Esophagus muscularis mucosa (tissue), 4 donors: Measurements from ENCODE around the gene TMA16. TPM values are rescaled to one million over a fixed set of nuclear protein-coding genes. Genes with fewer than 3 reads are reported as not detected.
A peak's percentile ranks its signal among the peaks of the same experiment; 100 is the strongest.

Source experiments
- DNase-seq: peaks from one replicate; pipeline ENCODE4 v3.0.0-alpha.2; 2017; ENCODE audit errors: extremely low spot score
- H3K27ac ChIP-seq, 4 donors: fragments of 200-600 bp; sonication (generic); replicated peaks in 1 of 4; 1 replicate in 3 of 4; 2 replicates in 1 of 4; pipeline ENCODE4 v1.5.1; 2016 to 2019; ENCODE audit warnings: mild to moderate bottlenecking in 1 of 4
- H3K27me3 ChIP-seq, 4 donors: fragments of 200-600 bp; sonication (generic); one replicate each; pipeline versions ENCODE4 v1.5.1 to v1.6.0; 2016 to 2019
- H3K36me3 ChIP-seq, 4 donors: fragments of 200-600 bp; sonication (generic); one replicate each; pipeline ENCODE4 v1.5.1; 2016 to 2019
- H3K4me1 ChIP-seq, 4 donors: fragments of 200-600 bp; sonication (generic); one replicate each; pipeline ENCODE4 v1.5.1; 2016 to 2019
- H3K4me3 ChIP-seq, 4 donors: fragments of 200-600 bp; sonication (generic); 1 replicate in 2 of 4; 2 replicates in 2 of 4; pipeline ENCODE4 v1.5.1; 2016 to 2019; ENCODE audit warnings: mild to moderate bottlenecking in 4 of 4, moderate library complexity in 1 of 4
- H3K9me3 ChIP-seq, 4 donors: fragments of 200-600 bp; sonication (generic); 1 replicate in 3 of 4; 2 replicates in 1 of 4; pipeline ENCODE4 v1.5.1; 2016 to 2019
- EP300 ChIP-seq: sonication (generic); formaldehyde crosslinking; IDR thresholded peaks from one replicate; pipeline ENCODE4 v1.6.1; 2017; ENCODE audit warnings: antibody characterized with exemption
- POLR2A ChIP-seq: fragments of 450-650 bp; IDR thresholded peaks from one replicate; pipeline ENCODE4 v1.6.1; 2017; ENCODE audit warnings: antibody characterized with exemption, moderate library complexity, mild to moderate bottlenecking, low read depth
- POLR2AphosphoS5 ChIP-seq, 2 donors: sonication (generic); formaldehyde crosslinking; IDR thresholded peaks; one replicate each; pipeline ENCODE4 v1.6.1; 2017; ENCODE audit warnings: antibody characterized with exemption in 2 of 2
- WGBS: methylation state at CpG from one replicate; pipeline ENCODE4 v1.1.5; 2018; 5-methylcytosine and 5-hydroxymethylcytosine counted together
- intact Hi-C: fragments of 100-400 bp; cut with DNase I; formaldehyde crosslinking; loops from one replicate; pipeline ENCODE4 v1.15.1; 2023
- total RNA-seq, 4 donors: library from RNA; depleted of rRNA; stranded (reverse); fragments of >200 nt; gene quantifications; one replicate each; pipeline versions ENCODE4 v1.1.0 to v1.2.1, GENCODE V29; 2016
- TF ChIP-seq, protein P1 (sequence below), 3 experiments: fragments of 200-600 bp in 2 of 3; fragments of 450-650 bp in 1 of 3; sonication (generic) in 2 of 3; IDR thresholded peaks; one replicate each; pipeline ENCODE4 v1.5.1; 2017 to 2019; ENCODE audit warnings: antibody characterized with exemption in 3 of 3, mild to moderate bottlenecking in 2 of 3, moderate library complexity in 1 of 3

Gene TMA16
- total RNA-seq, 4 donors from 2014 or later, result 11.2 to 21.9 (median 16.6) TPM

GRCh38 chr4:163544407-163545038 is 50.0 kb downstream of the TMA16 start:
- WGBS, result 6% methylated on average over 12 of the region's 12 CpGs
- Histone ChIP-seq H3K27me3 (no peaks in the 10 kb centered on the region), H3K36me3 (peaks cover 0 to 8% (median 0%) of the 10 kb centered on the region in 4 donors), H3K4me3 (peak overlapping the region in 3 of 4 donors; percentile 26 to 48 (median 33)), H3K27ac (no peak overlapping the region), H3K4me1 (peaks cover 0 to 7% (median 3%) of the 10 kb centered on the region in 4 donors), H3K9me3 (no peaks in the 10 kb centered on the region)
- DNase-seq, result no peak
- TF ChIP-seq, protein P1, sequence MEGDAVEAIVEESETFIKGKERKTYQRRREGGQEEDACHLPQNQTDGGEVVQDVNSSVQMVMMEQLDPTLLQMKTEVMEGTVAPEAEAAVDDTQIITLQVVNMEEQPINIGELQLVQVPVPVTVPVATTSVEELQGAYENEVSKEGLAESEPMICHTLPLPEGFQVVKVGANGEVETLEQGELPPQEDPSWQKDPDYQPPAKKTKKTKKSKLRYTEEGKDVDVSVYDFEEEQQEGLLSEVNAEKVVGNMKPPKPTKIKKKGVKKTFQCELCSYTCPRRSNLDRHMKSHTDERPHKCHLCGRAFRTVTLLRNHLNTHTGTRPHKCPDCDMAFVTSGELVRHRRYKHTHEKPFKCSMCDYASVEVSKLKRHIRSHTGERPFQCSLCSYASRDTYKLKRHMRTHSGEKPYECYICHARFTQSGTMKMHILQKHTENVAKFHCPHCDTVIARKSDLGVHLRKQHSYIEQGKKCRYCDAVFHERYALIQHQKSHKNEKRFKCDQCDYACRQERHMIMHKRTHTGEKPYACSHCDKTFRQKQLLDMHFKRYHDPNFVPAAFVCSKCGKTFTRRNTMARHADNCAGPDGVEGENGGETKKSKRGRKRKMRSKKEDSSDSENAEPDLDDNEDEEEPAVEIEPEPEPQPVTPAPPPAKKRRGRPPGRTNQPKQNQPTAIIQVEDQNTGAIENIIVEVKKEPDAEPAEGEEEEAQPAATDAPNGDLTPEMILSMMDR (IDR thresholded peaks at IDR 0.05), result peak; percentile 67 to 94 (median 81)
- no peak for TF ChIP-seq POLR2AphosphoS5 (IDR thresholded peaks at IDR 0.05)
- no peak for TF ChIP-seq EP300
- intact Hi-C loops, result loop anchor here (5.0 to 10.0 kb wide), 2 partner anchors 57 to 1050 kb away; no protein-coding TSS in a partner anchor

GRCh38 chr4:163548481-163549243 is 54.2 kb downstream of the TMA16 start:
- no peak for DNase-seq
- intact Hi-C loops, result loop anchor here (10.0 kb wide), 1 partner anchor 1054 kb away; no protein-coding TSS in a partner anchor

GRCh38 chr4:163550869-163551267 is 56.4 kb downstream of the TMA16 start:
- TF ChIP-seq POLR2A (no peak), POLR2AphosphoS5 (IDR thresholded peaks at IDR 0.05) (no peak), EP300 (no peak)
- TF ChIP-seq, protein P1 (IDR thresholded peaks at IDR 0.05), result no peak
- Histone ChIP-seq H3K27me3 (no peaks in the 10 kb centered on the region), H3K36me3 (no peaks in the 10 kb centered on the region), H3K4me3 (peak overlapping the region in 2 of 4 donors; percentile 45 to 53), H3K27ac (no peak overlapping the region), H3K9me3 (no peaks in the 10 kb centered on the region), H3K4me1 (peaks cover 6 to 15% (median 8%) of the 10 kb centered on the region in 4 donors)
- no peak for DNase-seq
- intact Hi-C loops, result no loop called here
- WGBS, result 62% methylated on average over 6 of the region's 6 CpGs

More at GRCh38 chr4:163548481-163549243, 54.2 kb downstream of the TMA16 start:
- Histone ChIP-seq H3K27ac (no peak overlapping the region), H3K4me1 (peaks cover 6 to 15% (median 11%) of the 10 kb centered on the region in 4 donors), H3K9me3 (no peaks in the 10 kb centered on the region), H3K4me3 (no peak overlapping the region), H3K27me3 (no peaks in the 10 kb centered on the region), H3K36me3 (no peaks in the 10 kb centered on the region)
- TF ChIP-seq EP300, result no peak
- TF ChIP-seq POLR2A, result no peak
- TF ChIP-seq, protein P1 (IDR thresholded peaks at IDR 0.05), result peak; percentile 54 to 68 (median 66)
- no peak for TF ChIP-seq POLR2AphosphoS5 (IDR thresholded peaks at IDR 0.05)
- WGBS, result 49% methylated on average over 10 of the region's 10 CpGs

- intact Hi-C loops, result no loop called here
- Histone ChIP-seq H3K4me1 (peaks cover 6 to 15% (median 9%) of the 10 kb centered on the region in 4 donors), H3K4me3 (no peak overlapping the region), H3K27me3 (no peaks in the 10 kb centered on the region), H3K27ac (no peak overlapping the region), H3K36me3 (no peaks in the 10 kb centered on the region), H3K9me3 (no peaks in the 10 kb centered on the region)
- no peak for DNase-seq
- WGBS, result 84% methylated on average over 4 of the region's 4 CpGs
- TF ChIP-seq EP300, result no peak
- TF ChIP-seq, protein P1 (IDR thresholded peaks at IDR 0.05), result no peak
- TF ChIP-seq POLR2A, result no peak
- no peak for TF ChIP-seq POLR2AphosphoS5 (IDR thresholded peaks at IDR 0.05)
These were observed 58.7 kb downstream of the TMA16 start for GRCh38 chr4:163553146-163553545.
